ENCODE measurements around the gene LAMTOR3.

The LAMTOR3 gene

DNA sequence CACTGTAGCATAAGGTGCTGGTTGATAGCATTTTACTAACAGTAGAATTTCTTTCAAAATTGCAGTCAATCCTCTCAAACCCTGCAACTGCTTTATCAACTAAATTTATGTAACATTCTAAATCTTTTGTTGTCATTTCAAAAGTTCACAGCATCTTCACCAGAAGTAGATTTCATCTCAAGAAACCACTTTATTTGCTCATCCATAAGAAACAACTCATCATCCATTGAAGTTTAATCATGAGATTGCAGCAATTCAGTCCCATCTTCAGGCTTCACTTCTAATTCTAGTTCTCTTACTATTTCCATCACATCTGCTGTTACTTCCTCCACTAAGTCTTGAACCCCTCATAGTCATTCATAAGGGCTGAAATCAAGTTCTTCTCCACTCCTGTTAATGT, 21.7 kb downstream of the LAMTOR3 start:
- no peak overlapping the region for H3K9ac ChIP-seq (ENCODE audit: low read length in 5 of 5)
- H3K27ac ChIP-seq (ENCODE audit: low read depth, low read length) = no peak overlapping the region
- H3K9me3 ChIP-seq (ENCODE audit: control insufficient read depth in 5 of 5, low read length in 5 of 5) = no peaks in the 10 kb centered on the region
- no peaks in the 10 kb centered on the region for H3K27me3 ChIP-seq (ENCODE audit: control insufficient read depth in 5 of 5, insufficient read depth in 4 of 5, low read length in 5 of 5)
- H3K36me3 ChIP-seq (ENCODE audit: control insufficient read depth in 5 of 5, insufficient read depth in 5 of 5, low read length in 5 of 5) = peaks cover 0 to 13% (median 11%) of the 10 kb centered on the region in 5 donors
- H3K4me1 ChIP-seq (ENCODE audit: control insufficient read depth in 5 of 5, insufficient read depth in 5 of 5, low read length in 5 of 5) = no peaks in the 10 kb centered on the region
- no peak overlapping the region for H3K4me3 ChIP-seq (ENCODE audit: low read depth in 1 of 5, low read length in 5 of 5)

DNA sequence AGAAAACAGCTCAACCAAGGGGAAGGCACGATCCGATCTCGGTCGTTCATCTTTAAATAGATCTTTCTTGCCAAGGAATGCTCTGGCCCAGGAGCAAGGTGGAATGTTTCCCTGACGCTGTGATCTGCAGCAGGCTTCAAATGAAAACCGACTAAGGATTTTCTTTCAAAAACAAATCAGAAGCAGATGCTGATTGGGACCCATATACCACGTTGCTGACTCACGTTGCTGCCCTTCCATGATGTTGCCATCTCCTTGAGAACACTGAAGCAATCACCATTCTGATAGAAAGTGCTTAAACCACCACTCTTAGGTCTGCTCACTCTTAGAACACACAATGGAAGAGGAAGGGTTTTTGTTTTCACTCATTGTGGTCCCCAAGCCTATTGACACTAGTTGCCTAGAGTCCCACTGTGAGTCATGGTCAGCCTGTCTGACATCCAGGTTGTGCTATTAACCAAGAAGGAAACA, 26.1 kb downstream of the LAMTOR3 start:
- peaks cover 0 to 6% (median 0%) of the 10 kb centered on the region in 5 donors for H3K36me3 ChIP-seq (ENCODE audit: control insufficient read depth in 5 of 5, insufficient read depth in 5 of 5, low read length in 5 of 5)
- H3K4me3 ChIP-seq (ENCODE audit: low read depth in 1 of 5, low read length in 5 of 5) = no peak overlapping the region
- no peaks in the 10 kb centered on the region for H3K27me3 ChIP-seq (ENCODE audit: control insufficient read depth in 5 of 5, insufficient read depth in 4 of 5, low read length in 5 of 5)
- H3K4me1 ChIP-seq (ENCODE audit: control insufficient read depth in 5 of 5, insufficient read depth in 5 of 5, low read length in 5 of 5) = no peaks in the 10 kb centered on the region
- H3K27ac ChIP-seq (ENCODE audit: low read depth, low read length) = no peak overlapping the region
- no peak overlapping the region for H3K9ac ChIP-seq (ENCODE audit: low read length in 5 of 5)
- H3K9me3 ChIP-seq (ENCODE audit: control insufficient read depth in 5 of 5, low read length in 5 of 5) = no peaks in the 10 kb centered on the region

DNA sequence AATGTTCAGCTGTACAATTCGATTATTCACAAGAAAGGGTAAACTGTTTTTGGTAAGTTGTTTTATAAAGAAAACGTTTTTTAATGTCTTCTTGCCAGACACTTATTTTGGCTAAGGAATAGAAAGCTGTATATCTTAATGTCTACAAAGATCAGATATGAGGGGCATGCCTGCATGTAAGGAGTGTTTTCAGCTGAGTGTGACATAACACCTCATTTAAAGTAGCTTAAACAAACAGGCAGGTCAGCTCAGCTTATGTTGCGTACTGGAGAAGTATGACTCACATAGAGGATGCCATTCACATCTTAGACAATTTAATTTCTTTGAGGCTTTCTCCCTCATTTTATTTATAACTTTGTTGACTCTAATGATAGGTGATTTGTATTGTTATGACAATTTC, 30.4 kb downstream of the LAMTOR3 start:
- no peak overlapping the region for H3K27ac ChIP-seq (ENCODE audit: low read depth, low read length)
- H3K36me3 ChIP-seq (ENCODE audit: control insufficient read depth in 5 of 5, insufficient read depth in 5 of 5, low read length in 5 of 5) = peaks cover 0 to 6% (median 0%) of the 10 kb centered on the region in 5 donors
- H3K4me1 ChIP-seq (ENCODE audit: control insufficient read depth in 5 of 5, insufficient read depth in 5 of 5, low read length in 5 of 5) = no peaks in the 10 kb centered on the region

DNA sequence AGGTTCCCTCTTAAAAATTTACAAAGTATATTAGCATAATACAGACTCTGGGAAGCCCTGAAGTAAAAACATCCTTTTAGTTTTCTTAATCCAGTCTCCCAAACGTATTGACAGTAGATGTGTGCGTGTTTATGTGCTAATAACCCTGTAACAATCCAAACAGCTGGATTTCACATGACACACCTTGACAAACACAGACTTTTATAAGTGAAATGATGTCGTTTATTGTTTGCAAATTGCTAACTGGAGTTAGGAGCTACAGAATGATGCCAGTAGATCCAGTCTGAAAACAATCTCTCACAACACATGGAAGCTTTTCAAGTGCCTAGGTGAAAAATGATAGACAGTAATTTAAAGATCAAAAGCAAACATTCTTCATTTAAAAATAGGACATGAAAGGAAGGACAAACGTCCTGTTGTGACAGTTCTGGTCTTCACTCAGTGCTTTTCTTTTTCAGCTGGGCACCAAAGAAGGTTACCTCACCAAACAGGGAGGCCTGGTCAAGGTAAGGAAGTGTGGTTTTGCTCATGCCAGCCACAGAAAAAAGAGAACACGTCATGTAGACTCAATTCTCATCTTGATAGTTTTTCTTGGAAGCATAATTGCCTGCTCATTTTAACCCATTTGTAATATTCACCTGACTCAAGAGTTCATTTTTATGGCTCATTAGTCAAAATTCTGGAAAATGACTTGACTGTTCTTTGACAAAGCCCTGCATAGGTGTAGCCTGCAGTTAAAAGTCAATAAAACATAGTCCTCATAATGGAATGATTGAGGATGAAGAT, 32.9 kb downstream of the LAMTOR3 start:
- H3K27ac ChIP-seq (ENCODE audit: low read depth, low read length) = no peak overlapping the region
- H3K9me3 ChIP-seq (ENCODE audit: control insufficient read depth in 5 of 5, low read length in 5 of 5) = no peaks in the 10 kb centered on the region
- H3K36me3 ChIP-seq (ENCODE audit: control insufficient read depth in 5 of 5, insufficient read depth in 5 of 5, low read length in 5 of 5) = peaks cover 0 to 3% (median 0%) of the 10 kb centered on the region in 5 donors
- no peak overlapping the region for H3K4me3 ChIP-seq (ENCODE audit: low read depth in 1 of 5, low read length in 5 of 5)
- peaks cover 0 to 3% (median 0%) of the 10 kb centered on the region in 5 donors for H3K27me3 ChIP-seq (ENCODE audit: control insufficient read depth in 5 of 5, insufficient read depth in 4 of 5, low read length in 5 of 5)
- H3K9ac ChIP-seq (ENCODE audit: low read length in 5 of 5) = no peak overlapping the region
- peaks cover 0 to 8% (median 6%) of the 10 kb centered on the region in 5 donors for H3K4me1 ChIP-seq (ENCODE audit: control insufficient read depth in 5 of 5, insufficient read depth in 5 of 5, low read length in 5 of 5)

More for the DNA sequence above, 30.4 kb downstream of the LAMTOR3 start:
- Histone ChIP-seq H3K27me3 (ENCODE audit: control insufficient read depth in 5 of 5, insufficient read depth in 4 of 5, low read length in 5 of 5) (peaks cover 0 to 3% (median 0%) of the 10 kb centered on the region in 5 donors), H3K9ac (ENCODE audit: low read length in 5 of 5) (no peak overlapping the region), H3K9me3 (ENCODE audit: control insufficient read depth in 5 of 5, low read length in 5 of 5) (no peaks in the 10 kb centered on the region), H3K4me3 (ENCODE audit: low read depth in 1 of 5, low read length in 5 of 5) (no peak overlapping the region)

DNA sequence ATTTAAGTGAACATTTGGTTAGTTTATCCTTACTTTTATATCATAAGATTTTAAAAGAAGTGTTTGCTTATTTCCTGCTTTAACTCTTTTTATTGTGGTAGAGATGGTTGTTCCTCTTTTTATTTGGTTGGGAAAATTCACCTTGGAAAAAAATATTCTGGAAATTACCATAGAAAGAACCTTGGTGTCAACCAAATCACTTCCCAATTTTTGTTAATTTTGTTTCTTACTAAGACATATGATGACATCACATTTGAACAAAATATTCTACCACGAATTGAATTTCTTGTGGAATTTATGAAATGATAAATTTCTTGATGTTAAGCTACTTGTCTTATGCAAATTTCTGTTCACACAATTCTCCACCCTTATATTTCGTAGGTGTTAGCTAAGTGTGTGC, 33.7 kb downstream of the LAMTOR3 start:
- Histone ChIP-seq H3K27ac (ENCODE audit: low read depth, low read length) (no peak overlapping the region), H3K9me3 (ENCODE audit: control insufficient read depth in 5 of 5, low read length in 5 of 5) (no peaks in the 10 kb centered on the region), H3K9ac (ENCODE audit: low read length in 5 of 5) (no peak overlapping the region), H3K4me3 (ENCODE audit: low read depth in 1 of 5, low read length in 5 of 5) (no peak overlapping the region), H3K27me3 (ENCODE audit: control insufficient read depth in 5 of 5, insufficient read depth in 4 of 5, low read length in 5 of 5) (peaks cover 0 to 3% (median 0%) of the 10 kb centered on the region in 5 donors), H3K36me3 (ENCODE audit: control insufficient read depth in 5 of 5, insufficient read depth in 5 of 5, low read length in 5 of 5) (peaks cover 0 to 2% (median 0%) of the 10 kb centered on the region in 5 donors), H3K4me1 (ENCODE audit: control insufficient read depth in 5 of 5, insufficient read depth in 5 of 5, low read length in 5 of 5) (peaks cover 0 to 10% (median 6%) of the 10 kb centered on the region in 5 donors)

DNA sequence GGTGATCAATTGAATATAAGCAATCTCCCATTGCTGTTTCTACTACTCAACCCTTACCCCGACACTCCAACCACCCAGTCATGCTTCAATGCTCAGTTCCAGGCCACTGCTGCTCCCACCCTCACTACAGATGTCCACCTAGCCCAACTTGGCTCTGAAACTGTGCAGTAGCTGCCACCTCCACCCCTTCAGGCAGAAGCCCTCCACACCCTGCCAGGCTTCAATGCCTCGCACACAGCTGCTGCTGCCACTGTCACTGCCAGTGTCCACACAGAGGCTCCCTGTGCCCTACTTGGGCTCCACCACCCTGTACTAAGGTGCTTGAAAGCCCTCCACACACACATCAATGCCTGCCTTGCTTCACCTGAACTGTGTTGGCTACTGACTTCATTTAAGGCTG, 34.6 kb downstream of the LAMTOR3 start:
- H3K27me3 ChIP-seq (ENCODE audit: control insufficient read depth in 5 of 5, insufficient read depth in 4 of 5, low read length in 5 of 5) = peaks cover 0 to 3% (median 0%) of the 10 kb centered on the region in 5 donors
- H3K27ac ChIP-seq (ENCODE audit: low read depth, low read length) = no peak overlapping the region
- H3K4me1 ChIP-seq (ENCODE audit: control insufficient read depth in 5 of 5, insufficient read depth in 5 of 5, low read length in 5 of 5) = peaks cover 0 to 10% (median 6%) of the 10 kb centered on the region in 5 donors
- H3K9ac ChIP-seq (ENCODE audit: low read length in 5 of 5) = no peak overlapping the region
- no peak overlapping the region for H3K4me3 ChIP-seq (ENCODE audit: low read depth in 1 of 5, low read length in 5 of 5)
- no peaks in the 10 kb centered on the region for H3K9me3 ChIP-seq (ENCODE audit: control insufficient read depth in 5 of 5, low read length in 5 of 5)
- H3K36me3 ChIP-seq (ENCODE audit: control insufficient read depth in 5 of 5, insufficient read depth in 5 of 5, low read length in 5 of 5) = peaks cover 0 to 2% (median 0%) of the 10 kb centered on the region in 5 donors

DNA sequence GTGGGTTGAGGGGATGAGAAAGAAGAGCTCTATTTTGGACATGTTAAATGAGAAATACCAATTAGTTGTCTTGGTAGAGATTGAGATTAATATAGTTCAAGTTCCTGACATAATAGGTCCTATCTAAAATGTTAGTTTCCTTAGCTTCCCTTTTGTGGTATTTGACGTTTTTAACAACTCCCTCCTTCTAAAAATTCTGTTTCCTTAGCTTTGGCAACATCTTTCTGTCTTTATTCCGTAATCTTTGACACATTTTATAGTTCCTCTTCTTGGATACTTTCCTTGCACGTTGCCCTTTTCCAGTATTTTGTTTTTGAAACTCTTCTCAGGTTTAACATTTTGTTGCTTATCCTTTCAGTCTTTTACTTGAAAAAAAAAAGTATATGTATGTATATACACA, 36.9 kb downstream of the LAMTOR3 start:
- H3K27ac ChIP-seq (ENCODE audit: low read depth, low read length) = no peak overlapping the region
- no peak overlapping the region for H3K9ac ChIP-seq (ENCODE audit: low read length in 5 of 5)

DNA sequence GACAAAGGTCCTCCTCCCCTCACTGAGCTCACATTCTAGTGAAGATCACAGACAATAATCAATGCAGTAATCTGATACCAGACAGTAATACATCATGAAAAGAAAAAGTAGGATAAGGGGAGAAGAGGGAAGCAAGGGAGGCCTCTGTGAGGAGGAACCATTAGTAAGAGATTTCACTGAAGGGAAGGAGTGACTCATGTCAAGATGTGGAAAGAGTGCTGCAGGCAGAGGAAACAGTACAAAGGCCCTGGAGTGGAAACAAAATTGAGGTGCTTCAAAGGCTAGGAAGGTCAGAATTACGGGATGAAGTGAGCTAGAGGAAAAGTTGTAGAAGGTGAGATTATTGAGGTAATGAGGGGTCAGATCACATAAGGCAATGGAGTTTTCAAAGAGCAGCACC, 38.1 kb downstream of the LAMTOR3 start:
- Histone ChIP-seq H3K4me1 (ENCODE audit: control insufficient read depth in 5 of 5, insufficient read depth in 5 of 5, low read length in 5 of 5) (peaks cover 0 to 10% (median 6%) of the 10 kb centered on the region in 5 donors), H3K27ac (ENCODE audit: low read depth, low read length) (no peak overlapping the region)

More for the DNA sequence above, 36.9 kb downstream of the LAMTOR3 start:
- Histone ChIP-seq H3K4me3 (ENCODE audit: low read depth in 1 of 5, low read length in 5 of 5) (no peak overlapping the region), H3K4me1 (ENCODE audit: control insufficient read depth in 5 of 5, insufficient read depth in 5 of 5, low read length in 5 of 5) (peaks cover 0 to 10% (median 6%) of the 10 kb centered on the region in 5 donors), H3K36me3 (ENCODE audit: control insufficient read depth in 5 of 5, insufficient read depth in 5 of 5, low read length in 5 of 5) (peaks cover 0 to 2% (median 0%) of the 10 kb centered on the region in 5 donors), H3K27me3 (ENCODE audit: control insufficient read depth in 5 of 5, insufficient read depth in 4 of 5, low read length in 5 of 5) (peaks cover 0 to 3% (median 0%) of the 10 kb centered on the region in 5 donors), H3K9me3 (ENCODE audit: control insufficient read depth in 5 of 5, low read length in 5 of 5) (no peaks in the 10 kb centered on the region)

DNA sequence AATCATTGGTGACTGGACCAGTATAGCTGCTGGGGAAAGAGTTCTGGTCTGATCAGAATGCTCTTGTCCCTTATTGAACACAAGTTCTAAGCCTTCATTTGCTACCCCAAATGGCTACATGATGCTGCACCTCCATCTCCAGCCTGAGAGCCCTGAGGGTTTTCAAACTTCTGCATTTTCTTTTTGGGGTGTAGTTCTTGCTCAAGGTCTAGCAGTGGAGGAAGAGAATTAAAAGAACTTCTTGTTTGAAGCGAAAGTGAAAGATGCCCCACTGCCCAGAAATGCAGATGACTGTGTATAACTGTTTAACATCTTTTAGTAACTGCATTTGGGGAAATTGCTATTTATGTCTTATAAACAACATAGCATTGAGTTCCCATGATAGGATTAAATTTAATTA, 38.5 kb downstream of the LAMTOR3 start:
- peaks cover 0 to 3% (median 0%) of the 10 kb centered on the region in 5 donors for H3K27me3 ChIP-seq (ENCODE audit: control insufficient read depth in 5 of 5, insufficient read depth in 4 of 5, low read length in 5 of 5)
- H3K9me3 ChIP-seq (ENCODE audit: control insufficient read depth in 5 of 5, low read length in 5 of 5) = no peaks in the 10 kb centered on the region
- H3K27ac ChIP-seq (ENCODE audit: low read depth, low read length) = no peak overlapping the region
- peaks cover 0 to 10% (median 6%) of the 10 kb centered on the region in 5 donors for H3K4me1 ChIP-seq (ENCODE audit: control insufficient read depth in 5 of 5, insufficient read depth in 5 of 5, low read length in 5 of 5)
- peaks cover 0 to 2% (median 0%) of the 10 kb centered on the region in 5 donors for H3K36me3 ChIP-seq (ENCODE audit: control insufficient read depth in 5 of 5, insufficient read depth in 5 of 5, low read length in 5 of 5)
- no peak overlapping the region for H3K4me3 ChIP-seq (ENCODE audit: low read depth in 1 of 5, low read length in 5 of 5)
- H3K9ac ChIP-seq (ENCODE audit: low read length in 5 of 5) = no peak overlapping the region

More for the DNA sequence above, 38.1 kb downstream of the LAMTOR3 start:
- Histone ChIP-seq H3K4me3 (ENCODE audit: low read depth in 1 of 5, low read length in 5 of 5) (no peak overlapping the region), H3K27me3 (ENCODE audit: control insufficient read depth in 5 of 5, insufficient read depth in 4 of 5, low read length in 5 of 5) (peaks cover 0 to 3% (median 0%) of the 10 kb centered on the region in 5 donors), H3K9ac (ENCODE audit: low read length in 5 of 5) (no peak overlapping the region), H3K36me3 (ENCODE audit: control insufficient read depth in 5 of 5, insufficient read depth in 5 of 5, low read length in 5 of 5) (peaks cover 0 to 2% (median 0%) of the 10 kb centered on the region in 5 donors), H3K9me3 (ENCODE audit: control insufficient read depth in 5 of 5, low read length in 5 of 5) (no peaks in the 10 kb centered on the region)

DNA sequence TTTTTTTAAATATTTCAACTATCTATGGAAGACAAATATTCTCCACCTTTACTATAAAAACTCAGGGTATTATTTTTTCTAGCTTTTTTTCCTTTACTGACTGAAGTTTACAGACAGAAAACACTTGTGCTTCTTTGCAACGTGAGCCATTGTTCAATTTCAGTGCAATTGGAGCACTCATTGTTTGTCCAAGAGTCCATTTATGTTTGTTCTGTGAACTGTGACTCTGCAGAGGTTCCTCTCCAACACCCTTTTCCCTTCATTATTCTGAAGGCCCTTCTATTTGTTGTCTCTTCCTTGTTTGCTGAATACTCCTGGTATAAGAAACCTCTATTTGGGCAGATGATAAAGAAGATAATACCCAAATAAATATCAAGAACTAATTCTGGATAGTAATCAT, 40.2 kb downstream of the LAMTOR3 start:
- no peaks in the 10 kb centered on the region for H3K36me3 ChIP-seq (ENCODE audit: control insufficient read depth in 5 of 5, insufficient read depth in 5 of 5, low read length in 5 of 5)
- H3K27me3 ChIP-seq (ENCODE audit: control insufficient read depth in 5 of 5, insufficient read depth in 4 of 5, low read length in 5 of 5) = no peaks in the 10 kb centered on the region
- H3K9me3 ChIP-seq (ENCODE audit: control insufficient read depth in 5 of 5, low read length in 5 of 5) = no peaks in the 10 kb centered on the region
- H3K4me3 ChIP-seq (ENCODE audit: low read depth in 1 of 5, low read length in 5 of 5) = no peak overlapping the region
- H3K4me1 ChIP-seq (ENCODE audit: control insufficient read depth in 5 of 5, insufficient read depth in 5 of 5, low read length in 5 of 5) = peaks cover 0 to 10% (median 6%) of the 10 kb centered on the region in 5 donors
- H3K27ac ChIP-seq (ENCODE audit: low read depth, low read length) = no peak overlapping the region
- H3K9ac ChIP-seq (ENCODE audit: low read length in 5 of 5) = no peak overlapping the region
